ENCODE measurements around the gene ZNF180. TPM values are rescaled to one million over a fixed set of nuclear protein-coding genes. Genes with fewer than 3 reads are reported as not detected.
"Not testable (repeated sequence)": the region's sequence is repeated elsewhere in the genome, so short reads cannot be mapped to it uniquely, and the experiment has no call there.

Gene ZNF180
- total RNA-seq, 1 experiment from 2014 or later, result 8.9 TPM

- POLR2A ChIA-PET, result no interaction called here
- DNase-seq (ENCODE audit: low spot score) (no peak), ATAC-seq (no peak)
- Mint-ChIP-seq H3K36me3 (peaks cover 99% of the 10 kb centered on the region), H3K27me3 (ENCODE audit: low read depth) (peaks cover 47% of the 10 kb centered on the region), H3K9me3 (peaks cover 98% of the 10 kb centered on the region), H3K4me1 (no peaks in the 10 kb centered on the region), H3K27ac (no peak overlapping the region), H3K4me3 (no peak overlapping the region)
- CTCF ChIA-PET, result no interaction called here
- TF ChIP-seq ELF4 (CRISPR knock-in tag; IDR thresholded peaks at IDR 0.05; ENCODE audit: low read depth) (no peak), ZNF532 (CRISPR knock-in tag; IDR thresholded peaks at IDR 0.05; ENCODE audit: borderline replicate concordance) (no peak), GABPB1 (CRISPR knock-in tag; IDR thresholded peaks at IDR 0.05) (no peak), RELA (CRISPR knock-in tag; IDR thresholded peaks at IDR 0.05; ENCODE audit: borderline replicate concordance) (no peak), ETV6 (CRISPR knock-in tag; IDR thresholded peaks at IDR 0.05) (no peak), ATF3 (CRISPR knock-in tag; conservative IDR thresholded peaks at IDR 0.05) (no peak), ZNF138 (CRISPR knock-in tag; conservative IDR thresholded peaks at IDR 0.05) (no peak), PREB (CRISPR knock-in tag; IDR thresholded peaks at IDR 0.05; ENCODE audit: borderline replicate concordance) (no peak)
Observed at GRCh38 chr19:44476559-44477408, 23.5 kb downstream of the ZNF180 start.

- DNase-seq (ENCODE audit: low spot score); CTCF ChIA-PET; H3K27ac Mint-ChIP-seq; H3K4me3 Mint-ChIP-seq; ATAC-seq; POLR2A ChIA-PET; H3K4me1 Mint-ChIP-seq: not testable (repeated sequence)
- Mint-ChIP-seq H3K36me3 (peaks cover 73% of the 10 kb centered on the region), H3K9me3 (peaks cover 93% of the 10 kb centered on the region), H3K27me3 (ENCODE audit: low read depth) (peaks cover 30% of the 10 kb centered on the region)
Observed at GRCh38 chr19:44468730-44469129, 31.6 kb downstream of the ZNF180 start.

GRCh38 chr19:44462600-44463286 lies 37.6 kb downstream of the ZNF180 start:
- H3K4me1 Mint-ChIP-seq; H3K27ac Mint-ChIP-seq; DNase-seq (ENCODE audit: low spot score); H3K4me3 Mint-ChIP-seq; H3K27me3 Mint-ChIP-seq (ENCODE audit: low read depth); CTCF ChIA-PET; POLR2A ChIA-PET; ATAC-seq: not testable (repeated sequence)
- Mint-ChIP-seq H3K36me3 (peaks cover 48% of the 10 kb centered on the region), H3K9me3 (peaks cover 74% of the 10 kb centered on the region)

- H3K27ac Mint-ChIP-seq; CTCF ChIA-PET; H3K4me3 Mint-ChIP-seq; DNase-seq (ENCODE audit: low spot score); ATAC-seq; POLR2A ChIA-PET; H3K4me1 Mint-ChIP-seq: not testable (repeated sequence)
- peaks cover 49% of the 10 kb centered on the region for H3K36me3 Mint-ChIP-seq
- peaks cover 36% of the 10 kb centered on the region for H3K27me3 Mint-ChIP-seq (ENCODE audit: low read depth)
- H3K9me3 Mint-ChIP-seq, result peaks cover 62% of the 10 kb centered on the region
Observed at GRCh38 chr19:44456016-44456415, 44.3 kb downstream of the ZNF180 start.

Measured in WTC11 (cell line).